ENCODE measurements around the gene PLA2G12B.

DNA sequence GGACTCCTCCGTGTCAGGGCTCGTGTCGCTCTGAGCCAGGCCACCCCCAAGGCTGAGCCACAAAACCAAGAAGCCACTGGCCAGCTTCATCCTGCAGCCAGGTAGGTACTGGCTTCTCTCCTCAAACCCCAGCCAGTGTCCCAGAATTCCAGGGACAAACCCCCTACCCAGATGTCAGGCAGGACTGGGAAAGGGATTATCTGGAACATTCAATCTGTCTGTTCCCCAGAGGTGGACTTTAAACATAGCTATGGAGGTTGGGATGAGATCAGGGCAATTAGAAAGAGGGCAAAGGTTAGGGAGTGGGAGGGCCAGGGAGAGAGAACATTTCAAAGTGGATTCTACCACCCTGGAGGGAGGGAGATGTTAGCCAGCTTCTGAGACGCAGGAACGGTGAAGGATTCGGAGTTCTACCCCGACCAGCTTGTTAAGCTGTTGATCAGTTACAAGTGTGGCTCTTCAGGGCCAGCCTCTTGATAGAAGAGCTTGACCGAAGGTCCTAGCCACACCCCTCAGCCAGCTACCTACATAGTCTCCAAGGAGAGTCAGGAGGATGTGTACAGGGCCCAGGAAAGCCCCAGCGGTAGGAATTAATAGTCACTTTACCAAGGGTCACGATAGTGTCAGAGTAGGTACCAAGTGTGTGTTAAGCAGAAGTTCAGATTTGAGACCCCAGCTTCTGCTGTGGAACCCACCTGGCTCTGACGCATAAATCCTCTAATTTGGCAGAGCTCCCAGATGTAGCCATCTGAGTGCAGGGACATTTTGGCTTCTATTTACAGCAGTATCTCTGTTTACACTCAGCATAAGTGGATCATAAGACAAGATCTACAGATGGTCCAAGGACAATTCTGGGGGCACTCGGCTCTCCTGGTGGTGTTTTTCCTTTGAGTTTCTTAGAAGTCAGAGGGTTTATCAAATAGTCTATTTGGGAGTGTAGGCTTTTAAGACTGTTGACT lies at the start of gene PLA2G12B:
- TF ChIP-seq, protein P1, sequence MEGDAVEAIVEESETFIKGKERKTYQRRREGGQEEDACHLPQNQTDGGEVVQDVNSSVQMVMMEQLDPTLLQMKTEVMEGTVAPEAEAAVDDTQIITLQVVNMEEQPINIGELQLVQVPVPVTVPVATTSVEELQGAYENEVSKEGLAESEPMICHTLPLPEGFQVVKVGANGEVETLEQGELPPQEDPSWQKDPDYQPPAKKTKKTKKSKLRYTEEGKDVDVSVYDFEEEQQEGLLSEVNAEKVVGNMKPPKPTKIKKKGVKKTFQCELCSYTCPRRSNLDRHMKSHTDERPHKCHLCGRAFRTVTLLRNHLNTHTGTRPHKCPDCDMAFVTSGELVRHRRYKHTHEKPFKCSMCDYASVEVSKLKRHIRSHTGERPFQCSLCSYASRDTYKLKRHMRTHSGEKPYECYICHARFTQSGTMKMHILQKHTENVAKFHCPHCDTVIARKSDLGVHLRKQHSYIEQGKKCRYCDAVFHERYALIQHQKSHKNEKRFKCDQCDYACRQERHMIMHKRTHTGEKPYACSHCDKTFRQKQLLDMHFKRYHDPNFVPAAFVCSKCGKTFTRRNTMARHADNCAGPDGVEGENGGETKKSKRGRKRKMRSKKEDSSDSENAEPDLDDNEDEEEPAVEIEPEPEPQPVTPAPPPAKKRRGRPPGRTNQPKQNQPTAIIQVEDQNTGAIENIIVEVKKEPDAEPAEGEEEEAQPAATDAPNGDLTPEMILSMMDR (IDR thresholded peaks at IDR 0.05; ENCODE audit: insufficient read depth, low read length, poor library complexity, severe bottlenecking) = no peak
- TF ChIP-seq EZH2phosphoT487 (conservative IDR thresholded peaks at IDR 0.05; ENCODE audit: low read length) = no peak

All from SU-DHL-6 (cell line).